Activated CD4-positive, CD25-positive, alpha-beta regulatory T cell (primary cell): ENCODE results near the gene PARVB.

Experiments used
- DNase-seq, 4 experiments: peaks; one replicate each; lab custom pipeline; 2025; lab: John Stamatoyannopoulos, UW

PARVB gene

DNA sequence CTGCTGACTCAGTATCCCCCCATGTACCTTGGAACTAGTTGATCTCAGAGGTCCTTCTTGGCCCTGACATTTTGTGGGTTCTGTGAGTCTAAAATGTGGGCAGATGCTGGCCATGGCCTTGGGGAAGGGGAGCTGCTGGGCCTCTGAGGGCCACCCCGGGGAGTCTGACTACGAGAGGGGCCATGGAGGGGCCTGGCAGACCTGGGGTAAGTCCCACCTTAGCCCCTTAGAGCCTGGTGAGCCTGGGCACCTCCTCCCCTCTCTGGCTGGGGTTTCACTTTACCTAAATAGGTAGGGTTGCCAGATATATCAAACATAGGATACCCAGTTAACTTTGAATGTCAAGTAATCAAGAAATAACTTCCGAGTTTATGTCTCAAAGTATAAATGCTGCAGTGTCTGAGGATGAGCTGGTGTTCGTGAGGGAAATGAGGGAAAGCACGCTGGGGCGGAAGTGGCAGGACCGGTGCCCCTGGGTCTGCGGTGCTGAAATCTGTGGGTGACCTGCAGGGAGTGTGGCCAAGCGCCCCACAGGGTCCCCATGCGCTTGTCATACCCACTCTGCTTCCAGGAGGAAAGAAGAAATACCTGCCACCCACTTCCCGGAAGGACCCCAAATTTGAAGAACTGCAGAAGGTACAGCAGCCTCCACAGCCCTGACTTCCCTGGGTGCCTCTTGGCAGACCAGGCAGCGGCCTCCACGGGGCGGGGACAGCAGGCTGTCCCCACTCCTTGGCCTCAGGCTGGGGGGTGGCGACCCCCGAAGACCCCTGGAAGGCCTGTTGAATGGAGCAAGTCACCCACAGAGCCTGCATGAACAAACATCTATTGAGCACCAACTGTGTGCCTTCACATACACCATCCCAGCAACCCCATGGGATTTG lies 161.4 kb downstream of the PARVB start:
- no peak for DNase-seq

DNA sequence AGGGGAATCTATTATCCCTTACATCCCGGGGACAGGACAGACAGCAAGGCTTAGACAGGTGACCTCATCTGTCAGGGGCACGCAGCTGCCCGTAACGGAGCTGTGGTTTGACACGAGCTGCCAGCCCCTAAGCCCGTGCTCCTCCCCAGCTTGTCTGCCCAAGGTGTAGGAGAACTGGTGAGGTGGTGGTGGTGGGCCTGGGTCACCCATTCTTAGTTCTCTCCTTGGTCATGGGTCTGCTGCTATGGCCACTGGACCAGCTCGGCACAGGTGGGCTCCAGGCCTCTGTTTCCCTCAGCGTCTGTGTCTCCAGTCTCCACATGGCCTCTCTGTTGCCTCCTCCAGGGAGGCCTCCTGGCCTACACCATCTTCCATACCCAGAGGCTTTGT lies 162.0 kb downstream of the PARVB start:
- no peak for DNase-seq

DNA sequence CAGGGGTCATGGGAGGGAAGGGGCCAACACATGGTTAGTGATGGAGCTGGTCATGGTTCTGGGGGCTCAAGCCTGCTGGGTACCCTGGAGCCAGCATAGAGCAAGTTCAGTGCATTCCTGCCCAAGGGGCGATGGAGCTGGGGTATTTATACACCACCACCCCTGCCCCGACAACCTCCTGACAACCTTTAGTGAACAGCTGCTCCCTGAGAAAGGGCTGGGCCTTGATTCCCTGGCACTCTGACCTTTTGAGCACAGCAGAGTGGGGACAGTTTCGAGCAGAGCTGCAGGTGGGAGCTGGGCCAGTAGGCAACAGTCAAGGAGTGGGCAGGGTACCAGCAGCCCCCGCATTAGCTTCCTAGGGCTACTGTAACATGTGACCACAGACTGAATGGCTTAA lies 162.6 kb downstream of the PARVB start:
- no peak for DNase-seq

DNA sequence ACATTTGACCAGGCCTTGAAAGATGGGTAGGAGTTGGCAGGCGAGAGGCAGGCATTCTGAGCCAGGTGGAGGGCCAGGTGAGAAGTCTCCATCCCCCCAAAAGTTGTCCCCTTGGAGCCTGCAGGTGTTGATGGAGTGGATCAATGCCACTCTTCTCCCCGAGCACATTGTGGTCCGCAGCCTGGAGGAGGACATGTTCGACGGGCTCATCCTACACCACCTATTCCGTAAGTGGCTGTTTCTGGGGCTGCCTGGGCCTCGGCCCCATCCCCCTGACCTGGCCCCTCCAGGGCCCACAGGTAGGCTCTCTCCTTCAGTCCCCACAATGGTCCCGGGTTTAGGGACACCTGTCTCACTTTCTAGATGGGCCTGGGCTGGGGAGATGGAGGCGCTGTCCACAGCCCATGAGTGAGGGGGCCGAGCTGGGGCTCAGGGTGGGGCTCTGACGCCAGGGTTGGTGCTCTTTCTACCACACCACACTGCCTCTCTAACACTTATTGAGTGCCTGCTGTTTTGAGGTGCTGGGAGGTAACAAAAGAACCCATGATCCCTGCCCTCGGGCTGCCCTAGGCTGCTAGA lies 163.6 kb downstream of the PARVB start:
- DNase-seq = no peak

DNA sequence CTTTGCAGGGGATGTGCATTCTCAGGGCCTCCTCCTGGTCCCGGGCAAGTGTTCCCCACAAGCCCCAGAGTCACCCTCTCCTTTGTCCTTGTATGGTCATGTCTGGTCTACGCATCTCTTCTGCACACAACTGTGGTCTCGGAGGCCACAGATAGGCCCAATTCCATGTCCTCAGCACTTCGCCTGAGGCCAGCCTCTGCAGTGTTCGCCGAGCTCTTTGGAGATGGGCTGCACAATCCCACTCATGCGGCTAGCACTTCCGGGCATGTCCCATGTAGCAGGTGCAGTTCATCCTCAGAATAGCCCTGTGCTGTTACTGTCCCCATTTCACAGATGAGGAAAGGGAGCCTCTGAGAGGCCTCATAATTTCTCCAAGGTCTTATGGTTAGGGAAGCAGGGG lies 164.2 kb downstream of the PARVB start:
- DNase-seq = no peak

DNA sequence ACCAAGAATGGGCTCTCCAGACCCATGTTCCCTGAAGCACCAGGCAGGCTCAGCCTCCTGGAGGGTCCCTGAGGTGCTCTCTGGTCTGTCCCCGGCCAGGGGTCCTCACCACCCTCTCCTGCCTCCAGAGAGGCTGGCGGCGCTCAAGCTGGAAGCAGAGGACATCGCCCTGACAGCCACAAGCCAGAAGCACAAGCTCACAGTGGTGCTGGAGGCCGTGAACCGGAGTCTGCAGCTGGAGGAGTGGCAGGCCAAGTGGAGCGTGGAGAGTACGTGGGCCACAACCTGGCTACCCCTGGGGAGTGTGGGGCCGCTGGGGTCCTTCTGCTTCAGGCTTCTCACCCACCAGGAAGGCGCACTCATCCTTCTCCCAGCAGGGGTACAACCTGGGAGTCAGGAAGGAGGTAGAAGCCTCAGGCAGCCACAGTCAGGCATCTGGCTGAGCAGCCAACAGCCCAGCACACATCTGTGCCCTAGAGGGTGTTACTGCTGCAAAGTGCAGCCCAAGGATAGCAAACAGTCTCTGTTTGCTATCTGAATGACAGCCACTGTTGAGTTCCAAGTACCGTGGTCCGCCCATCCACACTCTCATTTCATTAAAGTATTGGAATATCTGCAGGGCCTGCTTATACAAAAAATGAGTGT lies 165.0 kb downstream of the PARVB start:
- DNase-seq = no peak

DNA sequence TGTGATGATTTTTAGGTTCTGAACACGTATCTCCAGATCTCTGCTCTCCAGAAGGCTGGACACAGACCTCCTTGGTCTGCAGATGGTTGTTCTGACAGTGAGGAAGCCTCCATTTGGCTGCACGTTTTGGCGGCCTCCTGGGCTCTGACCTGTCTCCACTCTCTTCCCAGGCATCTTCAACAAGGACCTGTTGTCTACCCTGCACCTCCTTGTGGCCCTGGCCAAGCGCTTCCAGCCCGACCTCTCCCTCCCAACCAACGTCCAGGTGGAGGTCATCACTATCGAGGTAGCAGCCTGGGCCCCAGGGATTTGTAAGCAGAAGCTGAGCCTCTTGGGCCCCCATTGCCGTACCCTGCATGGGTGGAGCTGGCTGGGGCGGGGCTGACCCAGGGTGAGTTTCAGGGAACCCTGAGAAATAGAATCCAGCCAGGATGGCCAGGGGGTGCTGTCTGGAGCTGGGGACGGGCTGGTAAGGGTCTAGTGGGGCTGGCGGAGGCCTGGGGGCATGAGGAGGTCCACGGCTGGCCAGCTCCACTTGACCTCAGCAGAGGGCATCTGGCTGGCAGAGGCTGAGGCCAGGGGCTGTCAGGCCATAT lies 166.4 kb downstream of the PARVB start:
- no peak for DNase-seq

DNA sequence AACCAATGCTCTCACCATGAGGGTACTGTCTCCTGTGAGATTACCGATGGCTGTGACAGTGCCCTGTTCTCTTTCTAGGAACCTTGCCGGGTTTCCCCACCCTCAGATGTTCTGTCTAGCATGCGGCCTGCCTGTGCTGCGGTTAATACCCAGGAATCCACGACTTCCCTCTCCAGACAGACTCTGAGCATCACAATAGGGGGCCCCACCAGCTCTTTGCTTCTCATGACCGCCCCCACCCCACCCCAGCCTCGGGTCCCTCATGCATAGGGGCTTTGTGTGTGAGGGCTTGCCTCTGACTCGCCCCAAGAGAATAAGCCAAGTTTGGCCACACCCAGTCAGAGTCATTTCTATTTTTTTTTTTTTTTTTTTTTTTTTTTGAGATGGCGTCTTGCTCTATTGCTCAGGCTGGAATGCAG lies 166.9 kb downstream of the PARVB start:
- DNase-seq = peak in 1 of 4 experiments; percentile 10

DNA sequence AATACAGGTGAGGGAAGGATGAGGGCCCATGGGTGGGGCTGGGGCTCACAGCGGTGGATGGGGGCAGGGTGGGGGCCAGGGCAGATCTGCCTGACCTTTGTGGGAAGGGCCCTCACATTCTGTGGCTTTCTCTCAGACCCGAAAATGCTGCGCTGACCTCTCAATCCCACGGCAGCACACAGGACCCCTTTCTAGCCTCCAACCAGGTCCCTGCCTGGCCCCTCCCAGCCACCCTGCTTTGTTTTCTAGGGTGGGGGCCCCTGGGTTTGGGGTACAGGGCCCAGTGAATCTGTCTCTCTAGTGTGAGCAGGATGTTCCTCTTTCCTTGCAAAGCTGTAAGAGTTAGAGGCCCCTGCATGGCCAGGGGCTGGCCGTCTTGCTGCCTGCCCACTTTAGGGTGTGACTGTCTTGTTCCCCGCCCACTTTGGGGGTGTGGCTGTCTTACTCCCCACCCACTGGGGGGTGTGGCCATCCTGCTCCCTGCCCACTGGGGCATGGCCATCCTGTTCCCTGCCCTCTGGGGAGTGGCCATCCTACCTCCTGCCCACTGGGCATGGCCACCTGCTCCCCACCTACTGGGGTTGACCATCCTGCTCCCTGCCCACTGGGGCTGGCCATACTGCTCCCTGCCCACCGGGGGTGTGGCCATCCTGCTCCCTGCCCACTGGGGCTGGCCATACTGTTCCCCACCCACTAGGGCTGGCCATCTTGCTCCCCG lies 168.2 kb downstream of the PARVB start:
- peak in 1 of 4 experiments; percentile 5 for DNase-seq

DNA sequence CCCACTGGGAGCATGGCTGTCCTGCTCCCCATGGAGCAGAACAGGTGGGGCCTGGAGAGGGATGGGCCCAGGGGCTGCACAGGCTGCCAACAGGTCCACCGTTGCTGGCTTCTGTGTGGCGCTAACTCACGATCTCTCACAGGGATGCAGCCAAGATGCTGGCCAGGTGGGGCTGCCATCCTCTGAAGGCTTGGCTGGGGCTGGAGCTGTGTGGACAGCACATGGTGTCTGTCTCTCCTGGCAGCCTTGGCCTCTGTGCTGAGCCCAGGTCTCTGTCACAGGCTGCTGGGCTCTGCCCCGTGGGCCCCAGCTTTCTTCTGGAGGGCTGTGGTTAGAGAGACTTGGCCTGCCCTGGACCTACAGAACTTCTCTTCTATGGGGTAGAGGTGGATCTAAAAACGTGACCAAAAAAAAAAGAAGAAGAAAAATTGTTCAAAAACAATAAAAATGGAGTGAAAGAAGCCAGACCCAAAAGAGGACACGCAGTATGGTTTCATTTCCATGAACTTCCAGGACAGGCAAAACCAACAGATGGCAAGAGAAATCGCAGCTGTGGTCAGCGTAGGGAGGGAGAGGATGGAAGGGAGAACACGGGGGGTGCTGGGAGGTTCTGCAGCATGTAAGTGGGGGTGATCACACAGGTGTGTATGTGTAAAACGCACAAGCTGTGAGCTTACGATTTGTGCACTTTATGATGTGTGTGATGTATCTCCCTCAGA lies 168.9 kb downstream of the PARVB start:
- DNase-seq = no peak

DNA sequence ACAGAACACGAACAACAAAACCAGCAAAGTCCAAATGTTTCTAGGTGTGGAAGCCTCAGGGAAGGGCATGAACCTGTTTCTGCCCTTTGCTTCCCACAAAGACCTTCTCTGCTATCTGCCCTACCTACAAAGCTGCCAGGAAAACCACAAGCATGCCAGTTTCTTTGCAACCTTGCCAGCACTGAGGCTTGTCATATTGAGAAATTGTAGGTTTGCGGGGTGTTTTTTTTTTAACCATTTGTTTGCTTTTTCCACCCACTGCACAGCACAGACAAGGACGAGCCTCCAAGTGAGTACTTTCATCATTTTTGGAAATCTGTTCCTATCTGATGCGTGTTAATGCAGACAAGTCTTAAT lies 169.4 kb downstream of the PARVB start:
- no peak for DNase-seq

DNA sequence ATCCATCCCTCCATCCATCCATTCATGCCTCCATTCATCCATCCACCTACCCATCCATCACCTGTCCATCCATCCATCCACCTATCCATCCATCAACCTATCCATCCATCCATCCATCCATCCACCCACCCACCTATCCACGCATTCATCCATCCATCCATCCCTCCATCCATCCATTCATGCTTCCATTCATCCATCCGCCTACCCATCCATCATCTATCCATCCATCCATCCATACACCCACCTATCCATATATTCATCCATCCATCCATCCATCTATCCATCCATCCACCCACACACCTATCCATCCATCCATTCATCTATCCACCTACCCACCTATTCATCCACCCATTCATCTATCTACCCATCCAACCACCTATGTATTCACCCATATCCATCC lies 170.5 kb downstream of the PARVB start:
- DNase-seq = no peak

DNA sequence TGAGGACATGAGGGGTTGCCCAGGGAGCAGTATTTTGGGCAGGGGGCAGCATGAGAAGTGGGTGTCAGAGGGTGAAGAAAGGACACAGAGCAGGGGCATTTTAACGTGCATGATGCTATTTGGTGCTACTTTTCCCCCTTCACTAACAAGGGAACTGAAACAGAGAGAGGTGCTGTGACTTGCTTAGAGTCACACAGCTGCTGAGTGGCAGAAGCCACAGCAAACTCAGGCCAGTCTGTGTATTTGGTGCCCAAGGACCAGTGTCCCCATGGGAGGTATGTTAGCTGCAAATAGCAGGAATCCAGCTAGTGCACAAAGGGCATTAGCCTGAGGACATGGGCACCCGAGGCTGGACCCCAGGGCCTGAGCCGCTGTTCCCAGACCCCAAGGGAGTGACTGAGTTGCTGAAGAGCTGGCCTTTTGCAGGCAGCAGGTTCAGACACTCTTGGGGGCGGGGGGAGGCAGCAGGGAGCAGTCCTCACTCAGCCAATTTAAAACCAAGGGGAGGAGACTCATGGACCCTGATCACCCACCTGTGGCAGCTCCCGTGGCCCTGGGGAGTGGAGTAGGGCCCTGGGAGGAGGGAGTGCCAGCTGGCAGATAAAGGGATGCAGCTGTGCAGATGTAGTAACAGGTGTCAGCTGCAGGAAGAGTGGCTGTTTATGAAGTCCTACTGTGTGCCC lies 171.2 kb downstream of the PARVB start:
- no peak for DNase-seq

DNA sequence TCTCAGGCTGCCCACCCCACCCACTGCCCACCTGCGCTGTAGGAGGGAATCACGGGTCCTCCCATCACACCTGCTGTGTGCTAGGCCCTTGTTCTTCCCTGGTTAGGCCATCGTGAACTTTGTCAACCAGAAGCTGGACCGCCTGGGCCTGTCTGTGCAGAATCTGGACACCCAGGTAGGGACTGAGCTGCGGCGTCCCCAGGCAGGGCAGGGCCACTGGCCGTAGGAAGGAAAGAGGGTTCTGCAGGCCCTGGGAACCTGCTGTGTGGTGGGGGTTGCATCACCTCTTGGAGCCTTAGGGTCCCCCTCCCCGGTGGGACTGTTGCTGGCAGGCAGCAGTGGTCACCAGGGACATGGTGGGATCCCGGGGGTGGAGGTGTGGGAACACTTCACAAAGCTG lies 172.1 kb downstream of the PARVB start:
- no peak for DNase-seq

DNA sequence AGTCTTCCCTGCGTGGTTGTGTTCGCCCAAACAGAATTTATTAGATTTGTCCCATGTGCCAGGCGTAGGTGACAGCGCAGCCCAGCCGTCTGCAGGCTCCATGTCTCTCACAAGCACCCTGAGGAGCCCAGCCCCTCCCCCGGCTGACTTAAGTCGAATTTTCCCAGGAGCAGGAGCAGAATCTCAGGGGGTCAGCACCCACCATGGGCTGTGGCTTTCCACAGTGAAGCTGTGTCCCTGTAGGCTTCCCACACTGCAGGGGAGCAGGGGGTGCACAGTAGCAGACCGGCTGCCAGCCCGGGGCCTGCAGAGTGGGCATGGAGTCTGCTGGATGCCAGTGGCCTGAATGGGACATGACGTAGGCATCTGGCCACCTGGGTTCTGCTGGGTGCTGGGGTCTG lies 172.6 kb downstream of the PARVB start:
- no peak for DNase-seq

DNA sequence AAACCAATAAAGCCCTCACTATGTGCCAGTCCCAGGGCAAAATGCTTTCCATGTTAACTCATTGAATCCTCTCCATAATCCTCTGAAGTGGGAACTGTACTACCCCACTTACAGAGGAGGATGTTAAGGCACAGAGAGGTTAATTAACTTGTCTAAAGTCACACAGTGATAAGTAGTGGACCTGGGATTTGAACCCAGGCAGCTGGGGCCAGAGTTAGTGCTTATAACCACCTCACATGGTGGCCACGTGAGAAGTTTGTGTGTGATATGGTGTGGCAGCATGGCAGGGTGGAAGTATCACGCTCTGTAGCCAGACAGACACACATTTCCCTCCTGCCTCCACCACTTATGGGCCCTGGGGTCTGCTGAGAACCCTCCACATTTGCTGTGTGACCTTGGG lies 173.2 kb downstream of the PARVB start:
- DNase-seq = no peak

DNA sequence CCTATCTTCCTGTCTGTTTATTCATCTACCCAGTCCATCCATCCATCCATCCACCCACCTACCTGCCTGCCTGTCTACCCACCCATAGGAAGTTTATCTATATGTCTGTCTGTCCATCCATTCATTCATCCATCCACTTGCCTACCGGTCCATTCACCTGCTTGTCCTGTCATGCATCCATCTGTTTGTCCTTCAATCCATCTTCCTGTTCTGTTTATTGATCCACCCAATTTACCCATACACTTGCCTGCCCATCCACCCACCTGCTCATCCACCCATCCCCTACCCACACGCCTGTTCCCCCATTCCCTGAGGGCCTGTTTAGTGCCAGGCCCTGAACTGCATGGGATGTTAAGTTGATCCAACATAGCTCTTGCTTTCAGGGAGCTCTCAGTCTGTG lies 175.1 kb downstream of the PARVB start:
- no peak for DNase-seq

DNA sequence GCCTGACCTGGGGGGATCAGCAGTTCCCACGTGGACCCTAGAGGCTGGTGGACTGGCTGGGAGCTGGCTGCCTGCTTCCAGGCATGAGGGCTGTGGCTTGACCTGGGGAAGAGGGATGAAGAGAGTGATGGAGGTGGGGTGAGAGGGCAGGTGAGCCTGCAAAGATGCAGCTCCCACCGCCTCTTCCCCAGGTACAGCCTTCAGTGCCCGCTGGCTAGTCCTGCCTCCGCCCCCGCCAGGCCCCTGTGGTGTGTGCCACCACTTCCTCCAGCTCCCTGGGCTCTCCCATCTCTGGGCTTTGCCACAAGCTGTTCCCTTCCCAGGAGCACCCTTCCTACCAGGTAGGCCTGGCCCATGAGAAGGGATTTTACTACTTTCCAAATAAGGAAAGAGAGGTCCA lies 175.8 kb downstream of the PARVB start:
- DNase-seq = no peak

DNA sequence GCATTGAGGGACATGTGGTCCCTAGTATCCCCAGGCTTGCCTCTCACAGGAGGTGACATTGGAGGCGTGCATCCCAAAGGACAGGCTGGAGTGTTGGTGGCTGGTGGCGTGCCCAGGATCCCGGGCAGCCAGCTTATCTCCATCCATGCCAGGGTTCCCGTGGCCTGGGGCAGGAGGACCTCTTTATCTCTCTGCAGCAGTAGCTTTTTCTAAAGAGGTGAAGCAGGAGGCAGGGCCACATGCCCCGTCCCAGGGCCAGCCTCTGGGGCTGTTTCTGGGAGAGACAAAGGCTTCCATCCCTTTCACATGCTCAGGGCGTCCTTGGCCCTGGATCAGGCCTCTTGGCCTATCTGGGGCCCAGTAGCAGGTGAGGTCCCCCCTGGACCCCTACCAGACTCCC lies 176.3 kb downstream of the PARVB start:
- DNase-seq = no peak

DNA sequence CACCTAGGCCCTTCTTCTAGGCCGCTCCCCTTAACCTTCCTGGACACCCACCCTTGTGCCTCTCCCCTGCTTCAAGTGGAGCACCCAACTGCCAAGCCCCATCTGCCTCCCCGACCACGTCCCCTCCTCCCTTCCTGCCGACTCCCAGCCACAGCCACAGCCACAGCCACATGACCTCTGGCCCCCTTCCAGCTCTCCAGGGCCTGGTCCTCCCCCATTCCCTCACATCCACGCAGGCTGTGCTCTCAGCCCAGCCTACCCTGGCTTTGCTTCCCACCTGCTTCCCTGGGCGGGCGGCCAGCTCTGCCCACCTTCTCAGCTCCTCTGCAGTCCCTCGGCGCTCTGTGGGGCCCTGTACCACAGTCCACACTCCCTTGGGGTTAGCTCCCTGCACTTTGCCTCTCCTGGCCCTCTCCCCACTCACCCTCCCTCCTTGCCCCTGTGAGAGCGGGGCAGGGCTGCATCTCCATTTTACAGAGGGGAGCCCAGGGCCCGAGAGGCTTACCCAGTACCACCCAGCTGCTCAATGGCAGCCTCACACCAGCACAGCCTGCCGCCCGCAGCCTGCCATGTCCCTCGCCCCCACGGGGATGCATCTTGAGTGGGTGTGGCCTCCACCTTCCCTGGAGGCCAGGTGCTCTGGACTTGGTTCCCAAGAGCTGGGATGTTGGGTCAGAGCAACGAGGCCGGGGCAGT lies 176.9 kb downstream of the PARVB start:
- no peak for DNase-seq
